Epithelial cell of esophagus (primary cell): ENCODE results near the gene IFNL1.
A peak's percentile ranks its signal among the peaks of the same experiment; 100 is the strongest.

Experiments used
- DNase-seq: peaks from one replicate; pipeline ENCODE4 v3.0.0; 2010; ENCODE audit warnings: low read depth
- H3K4me3 ChIP-seq: 2 replicates; pipeline ENCODE4 v1.5.1; 2011; ENCODE audit warnings: mild to moderate bottlenecking, low read length, control low read depth
- CTCF ChIP-seq: IDR thresholded peaks from 2 replicates; pipeline ENCODE4 v1.5.1; 2011; ENCODE audit warnings: low read depth, mild to moderate bottlenecking, low read length, control low read depth, inconsistent platforms; ENCODE audit not compliant: insufficient read depth; ENCODE audit errors: missing control alignments

Gene IFNL1

GRCh38 chr19:39275578-39275977, 20.6 kb upstream of the IFNL1 start:
- DNase-seq: no peak
- H3K4me3 ChIP-seq: no peak overlapping the region
- no peak for TF ChIP-seq CTCF

- no peak overlapping the region for H3K4me3 ChIP-seq
- no peak for DNase-seq
- TF ChIP-seq CTCF: no peak
Measured at GRCh38 chr19:39276740-39277139, 19.5 kb upstream of the IFNL1 start.

GRCh38 chr19:39277598-39277997, 18.6 kb upstream of the IFNL1 start:
- TF ChIP-seq CTCF: no peak
- H3K4me3 ChIP-seq: no peak overlapping the region
- DNase-seq: peak; percentile 22

GRCh38 chr19:39282021-39282420, 14.2 kb upstream of the IFNL1 start:
- DNase-seq: no peak
- TF ChIP-seq CTCF: no peak
- H3K4me3 ChIP-seq: no peak overlapping the region

- DNase-seq: no peak
- H3K4me3 ChIP-seq: no peak overlapping the region
- no peak for TF ChIP-seq CTCF
Measured at GRCh38 chr19:39284032-39284431, 12.2 kb upstream of the IFNL1 start.

- no peak for DNase-seq
- no peak overlapping the region for H3K4me3 ChIP-seq
- TF ChIP-seq CTCF: no peak
Measured at GRCh38 chr19:39293394-39293793, 2.8 kb upstream of the IFNL1 start.

- DNase-seq: no peak
- H3K4me3 ChIP-seq: no peak overlapping the region
- TF ChIP-seq CTCF: no peak
Measured at GRCh38 chr19:39296906-39297305, 699 bp downstream of the IFNL1 start.
